ENCODE measurements around the gene SH2D1B.
"Not testable (repeated sequence)": the region's sequence is repeated elsewhere in the genome, so short reads cannot be mapped to it uniquely, and the experiment has no call there.

The SH2D1B gene, protein sequence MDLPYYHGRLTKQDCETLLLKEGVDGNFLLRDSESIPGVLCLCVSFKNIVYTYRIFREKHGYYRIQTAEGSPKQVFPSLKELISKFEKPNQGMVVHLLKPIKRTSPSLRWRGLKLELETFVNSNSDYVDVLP

DNA sequence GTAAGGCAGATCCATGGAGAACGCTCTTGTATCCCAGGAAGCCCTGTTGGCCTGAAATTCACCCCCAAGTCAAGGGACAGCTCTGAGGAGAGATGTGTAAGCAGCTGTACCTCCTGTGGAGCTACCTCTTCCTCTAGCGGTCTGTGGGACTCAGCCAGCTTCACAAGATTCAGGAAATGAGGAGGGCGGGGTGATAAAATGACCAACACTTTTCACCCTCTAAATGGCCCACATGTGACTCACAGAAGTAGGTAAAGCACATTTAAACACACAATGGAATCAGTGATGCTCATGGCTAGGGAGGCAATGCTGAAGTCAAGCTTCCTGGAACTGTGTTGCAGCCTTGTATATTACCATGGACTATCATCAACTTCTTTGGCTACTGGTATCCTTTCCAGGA, at the start of gene SH2D1B:
Gene SH2D1B, minus strand, starts transcription at position 135 of the 400 bp plus-strand sequence. Its CDS starts 120 bp downstream, at position 15.
- DNase-seq (ENCODE audit: low read depth): no peak

DNA sequence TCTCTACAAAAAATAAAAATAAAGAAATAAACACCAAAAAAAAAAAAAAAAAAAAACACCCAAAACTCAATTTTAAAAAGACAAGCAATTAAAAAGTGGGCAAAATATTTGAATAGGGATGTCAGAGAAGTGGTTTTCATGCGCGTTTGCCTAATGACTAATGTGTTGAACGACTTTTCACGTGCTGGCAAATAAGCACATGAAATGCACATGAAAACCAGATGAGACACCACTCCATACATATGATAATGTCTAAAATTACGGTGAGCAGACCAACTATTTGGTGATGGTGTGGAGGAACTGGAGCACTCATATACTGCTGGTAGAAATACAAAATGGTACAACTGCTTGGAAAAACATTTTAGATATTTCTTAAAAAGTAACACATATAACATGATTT, 46.3 kb upstream of the SH2D1B start:
- DNase-seq (ENCODE audit: low read depth): no peak

DNA sequence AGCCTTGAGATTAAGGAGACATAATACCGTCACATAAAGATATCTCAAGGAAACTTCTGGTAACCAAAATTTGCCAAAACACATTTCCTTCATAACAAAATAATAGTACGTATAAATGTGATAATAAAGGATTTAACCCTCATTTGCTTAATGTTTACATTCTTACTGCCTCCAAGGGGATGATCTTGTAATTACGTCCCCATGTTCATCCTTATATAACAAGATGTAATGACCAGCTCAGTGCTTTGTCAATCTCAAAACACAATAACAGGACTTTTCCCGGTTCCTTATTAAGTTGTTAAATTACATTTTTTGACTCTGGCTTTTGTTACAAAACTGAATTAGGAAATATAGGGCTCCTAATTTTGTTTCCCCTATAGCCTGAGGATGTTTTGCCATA, 44.4 kb upstream of the SH2D1B start:
- DNase-seq (ENCODE audit: low read depth): no peak

DNA sequence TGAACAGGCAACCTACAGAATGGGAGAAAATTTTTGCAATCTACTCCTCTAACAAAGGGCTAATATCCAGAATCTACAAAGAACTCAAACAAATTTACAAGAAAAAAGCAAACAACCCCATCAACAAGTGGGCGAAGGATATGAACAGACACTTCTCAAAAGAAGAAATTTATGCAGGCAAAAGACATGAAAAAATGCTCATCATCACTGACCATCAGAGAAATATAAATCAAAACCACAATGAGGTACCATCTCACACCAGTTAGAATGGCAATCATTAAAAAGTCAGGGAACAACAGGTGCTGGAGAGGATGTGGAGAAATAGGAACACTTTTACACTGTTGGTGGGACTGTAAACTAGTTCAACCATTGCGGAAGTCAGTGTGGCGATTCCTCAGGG, 42.4 kb upstream of the SH2D1B start:
- not testable (repeated sequence) for DNase-seq (ENCODE audit: low read depth)

DNA sequence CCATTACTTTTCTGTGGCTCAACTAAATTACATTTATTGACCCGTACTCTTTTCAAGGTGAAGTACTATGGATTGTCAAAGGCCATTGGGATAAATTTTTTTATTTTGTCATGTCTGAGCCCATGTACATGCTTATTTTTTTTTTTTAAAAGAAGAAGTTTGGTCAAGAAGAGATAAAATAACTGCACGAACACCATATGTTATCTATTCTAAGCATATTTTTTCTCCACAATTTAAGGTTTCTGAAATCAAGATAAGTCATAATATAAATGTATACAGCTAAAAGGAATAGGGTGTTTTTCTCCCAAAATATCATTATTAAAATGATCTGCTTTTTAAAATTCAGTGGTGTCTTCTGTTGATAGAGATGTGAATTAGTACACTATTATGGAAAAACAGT, 35.0 kb upstream of the SH2D1B start:
- DNase-seq (ENCODE audit: low read depth): no peak

DNA sequence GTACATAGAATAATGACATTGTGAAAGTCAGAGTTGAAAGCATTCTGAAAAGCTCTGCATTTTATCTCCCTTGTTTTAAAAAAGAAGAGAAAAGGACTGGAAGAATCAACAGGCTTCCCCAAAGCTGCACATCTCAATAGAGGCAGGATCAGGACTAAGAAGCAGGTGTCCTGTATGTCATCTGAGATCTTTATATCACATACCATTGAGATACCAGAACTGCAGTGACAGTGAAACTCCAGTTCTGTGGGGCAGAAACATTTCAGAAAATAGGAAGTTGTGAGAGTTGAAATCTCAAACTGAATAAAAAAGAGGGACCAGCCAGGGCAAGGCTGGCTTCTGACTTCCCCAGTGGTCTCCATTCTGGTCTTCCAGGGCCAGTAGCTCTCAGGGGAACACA, 33.0 kb upstream of the SH2D1B start:
- no peak for DNase-seq (ENCODE audit: low read depth)

DNA sequence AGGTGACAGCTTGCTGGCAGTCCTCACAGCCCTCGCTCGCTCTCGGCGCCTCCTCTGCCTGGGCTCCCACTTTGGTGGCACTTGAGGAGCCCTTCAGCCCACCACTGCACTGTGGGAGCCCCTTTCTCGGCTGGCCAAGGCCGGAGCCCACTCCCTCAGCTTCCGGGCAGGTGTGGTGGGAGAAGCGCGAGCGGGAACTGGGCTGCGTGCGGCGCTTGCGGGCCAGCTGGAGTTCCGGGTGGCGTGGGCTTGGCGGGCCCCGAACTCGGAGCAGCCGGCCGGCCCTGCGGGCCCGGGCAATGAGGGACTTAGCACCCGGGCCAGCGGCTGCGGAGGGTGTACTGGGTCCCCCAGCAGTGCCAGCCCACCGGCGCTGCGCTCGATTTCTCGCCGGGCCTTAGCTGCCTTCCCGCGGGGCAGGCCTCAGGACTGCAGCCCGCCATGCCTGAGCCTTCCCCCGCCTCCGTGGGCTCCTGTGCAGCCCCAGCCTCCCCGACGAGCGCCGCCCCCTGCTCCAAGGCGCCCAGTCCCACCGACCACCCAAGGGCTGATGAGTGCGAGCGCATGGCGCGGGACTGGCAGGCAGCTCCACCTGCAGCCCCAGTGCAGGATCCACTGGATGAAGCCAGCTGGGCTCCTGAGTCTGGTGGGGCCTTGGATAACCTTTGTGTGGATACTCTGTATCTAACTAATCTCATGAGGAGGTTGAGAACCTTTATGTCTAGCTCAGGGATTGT, 21.2 kb upstream of the SH2D1B start:
- not testable (repeated sequence) for DNase-seq (ENCODE audit: low read depth)

DNA sequence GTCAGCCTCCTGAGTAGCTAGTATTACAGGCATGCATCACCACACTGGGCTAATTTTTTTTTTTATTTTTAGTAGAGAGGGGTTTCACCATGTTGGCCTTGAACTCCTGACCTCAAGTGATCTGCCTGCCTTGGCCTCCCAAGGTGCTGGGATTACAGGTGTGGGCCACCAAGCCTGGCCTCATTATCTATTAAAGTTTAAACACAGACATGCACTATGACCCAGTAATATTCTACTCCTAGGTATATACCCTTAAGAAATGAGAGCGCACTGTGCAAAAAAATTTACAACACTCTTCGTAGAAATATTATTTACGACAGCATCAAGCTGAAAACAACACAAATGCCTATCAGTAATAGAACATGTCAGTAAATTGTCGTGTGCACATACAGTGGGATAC, 18.6 kb upstream of the SH2D1B start:
- no peak for DNase-seq (ENCODE audit: low read depth)

DNA sequence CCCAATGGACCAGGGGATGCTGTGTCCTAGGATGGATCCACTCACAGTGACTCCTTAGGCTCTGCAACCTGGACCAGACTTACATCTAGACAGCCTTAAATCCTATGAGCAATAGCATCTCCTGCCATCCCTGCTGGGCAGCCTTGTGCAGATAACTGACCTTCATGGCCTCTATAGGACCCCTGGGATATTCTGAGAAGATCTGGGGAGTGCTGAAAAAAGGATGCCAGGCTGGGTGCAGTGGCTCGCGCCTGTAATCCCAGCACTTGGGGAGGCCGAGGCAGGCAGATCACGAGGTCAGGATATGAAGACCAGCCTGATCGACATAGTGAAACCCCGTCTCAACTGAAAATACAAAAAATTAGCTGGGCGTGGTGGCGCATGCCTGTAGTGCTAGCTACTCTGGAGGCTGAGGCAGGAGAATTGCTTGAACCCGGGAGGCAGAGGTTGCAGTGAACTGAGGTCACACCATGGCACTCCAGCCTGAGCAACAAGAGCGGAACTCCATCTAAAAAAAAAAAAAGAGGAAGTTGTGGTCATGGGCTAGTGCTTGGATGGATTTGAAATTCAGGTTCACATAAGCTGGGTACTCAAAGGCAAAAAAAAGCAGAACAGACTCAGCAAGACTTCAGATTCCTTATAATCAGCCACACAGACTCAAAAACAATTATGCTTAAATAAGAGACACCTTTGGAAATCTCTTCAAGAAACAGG, 10.9 kb upstream of the SH2D1B start:
- DNase-seq (ENCODE audit: low read depth): no peak

DNA sequence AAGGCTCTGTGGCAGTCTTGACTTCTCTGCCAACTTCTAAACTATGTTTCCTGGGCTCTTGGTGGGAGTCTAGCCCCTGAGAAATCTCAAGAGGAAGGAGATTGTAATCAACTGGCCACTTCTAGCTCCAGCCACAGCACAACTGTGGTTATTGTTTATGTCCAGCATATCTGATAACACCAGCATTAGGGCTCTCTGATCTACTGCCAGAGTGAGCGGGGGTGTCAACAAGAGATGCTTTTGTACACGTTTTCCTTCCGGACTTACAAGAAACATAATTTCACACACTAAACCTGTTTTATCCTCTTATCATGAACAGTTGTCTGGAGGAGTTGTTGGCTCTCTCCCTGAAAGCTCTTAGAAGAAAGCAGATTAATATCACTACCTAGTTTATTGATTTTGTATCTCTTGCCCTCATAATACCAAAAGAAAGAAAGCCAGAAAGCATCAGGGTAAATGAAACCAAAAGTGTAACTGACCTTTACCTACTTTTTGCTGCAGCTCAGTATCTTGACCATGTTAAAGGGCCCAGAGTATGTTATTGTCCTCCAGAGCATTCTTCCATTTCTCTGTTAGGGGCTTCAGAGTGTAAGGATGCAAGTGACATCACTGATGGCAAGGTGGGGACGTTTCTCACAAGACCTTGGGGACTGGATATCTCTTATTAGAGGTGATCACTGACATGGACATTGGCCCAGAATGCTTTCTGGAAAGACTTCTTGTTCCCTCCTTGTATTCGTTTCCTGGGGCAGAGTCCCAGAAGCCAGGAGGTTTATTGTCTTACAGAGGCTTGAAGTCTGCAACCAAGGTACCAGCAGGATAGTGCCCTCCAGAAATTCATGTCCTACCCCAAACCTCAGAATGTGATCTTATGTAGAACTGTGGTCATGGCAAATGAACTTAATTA, 9.6 kb upstream of the SH2D1B start:
- no peak for DNase-seq (ENCODE audit: low read depth)

DNA sequence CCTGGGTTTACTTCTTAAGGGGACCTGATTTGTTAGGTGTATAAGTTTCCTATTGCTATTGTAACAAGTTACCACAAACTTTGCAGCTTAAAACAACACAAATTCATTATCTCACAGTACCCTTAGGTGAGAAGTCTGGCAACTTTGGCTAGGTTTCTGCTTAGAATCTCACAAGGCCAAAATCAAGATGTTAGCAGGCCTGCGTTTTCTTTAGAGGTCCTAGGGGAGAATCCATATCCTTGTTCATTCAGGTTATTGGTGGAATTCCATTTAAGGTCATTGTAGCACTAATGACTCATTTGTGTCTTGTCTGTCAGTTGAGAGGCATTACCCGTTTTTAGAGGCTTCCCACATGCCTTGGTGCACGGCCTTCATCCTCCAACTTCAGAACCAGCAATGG, 8.2 kb upstream of the SH2D1B start:
- no peak for DNase-seq (ENCODE audit: low read depth)

DNA sequence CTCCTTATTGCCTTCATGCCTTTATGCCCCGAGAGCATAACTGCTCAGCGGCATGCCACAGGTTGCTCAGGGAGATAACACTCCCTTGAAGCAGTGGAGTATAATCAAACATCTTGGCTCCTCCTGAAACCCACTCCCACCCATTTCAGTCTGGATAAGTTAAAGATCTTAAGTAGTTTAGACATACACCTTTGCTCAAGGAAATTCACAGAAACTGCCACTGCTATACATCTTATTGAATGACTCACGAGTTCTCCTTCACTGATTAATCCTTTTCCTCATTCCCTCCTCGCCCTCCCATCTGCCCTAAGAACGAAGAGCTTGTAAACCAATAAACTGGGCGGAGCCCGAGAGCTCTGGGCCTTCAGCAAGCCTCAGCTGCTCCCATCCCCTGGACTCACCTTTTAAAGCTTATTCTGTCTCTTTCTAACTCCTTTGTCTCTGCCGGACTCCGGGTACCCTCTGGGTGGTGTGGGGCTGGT, 7.6 kb upstream of the SH2D1B start:
- DNase-seq (ENCODE audit: low read depth): not testable (repeated sequence)

DNA sequence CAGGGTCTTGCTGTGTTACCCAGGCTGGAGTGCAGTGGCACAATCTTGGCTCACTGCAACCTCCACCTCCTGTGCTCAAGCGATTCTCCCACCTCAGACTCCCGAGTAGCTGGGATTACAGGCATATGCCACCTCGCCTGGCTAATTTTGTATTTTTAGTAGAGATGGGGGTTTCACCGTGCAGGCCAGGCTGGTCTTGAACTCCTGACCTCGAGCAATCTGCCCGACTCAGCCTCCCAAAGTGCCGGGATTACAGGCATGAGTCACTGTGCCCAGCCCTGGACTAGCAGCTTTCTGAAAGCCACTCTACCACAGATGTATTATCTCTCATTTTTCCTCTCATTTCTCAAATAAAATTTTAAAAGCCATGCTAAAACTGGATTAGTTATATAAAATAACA, 6.6 kb upstream of the SH2D1B start:
- DNase-seq (ENCODE audit: low read depth): not testable (repeated sequence)

DNA sequence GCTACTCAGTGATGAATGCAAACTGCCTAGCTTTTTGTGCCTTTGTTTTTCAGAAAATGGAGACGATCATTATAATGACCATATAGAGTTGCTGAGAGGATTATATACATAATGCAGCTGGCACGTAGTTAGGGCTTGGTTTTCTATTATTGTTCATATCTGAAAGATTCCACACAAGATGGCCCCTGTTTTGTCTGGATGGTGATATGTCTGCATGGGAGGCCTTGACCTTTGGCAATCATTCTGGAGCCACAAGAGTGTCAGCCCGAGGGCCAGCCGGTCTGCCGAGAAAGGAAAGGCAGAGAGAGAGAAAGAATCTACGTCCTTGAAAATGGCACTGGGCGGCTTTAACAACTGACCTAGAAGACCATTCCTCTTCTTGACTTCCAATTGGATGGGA, 5.7 kb upstream of the SH2D1B start:
- DNase-seq (ENCODE audit: low read depth): no peak

DNA sequence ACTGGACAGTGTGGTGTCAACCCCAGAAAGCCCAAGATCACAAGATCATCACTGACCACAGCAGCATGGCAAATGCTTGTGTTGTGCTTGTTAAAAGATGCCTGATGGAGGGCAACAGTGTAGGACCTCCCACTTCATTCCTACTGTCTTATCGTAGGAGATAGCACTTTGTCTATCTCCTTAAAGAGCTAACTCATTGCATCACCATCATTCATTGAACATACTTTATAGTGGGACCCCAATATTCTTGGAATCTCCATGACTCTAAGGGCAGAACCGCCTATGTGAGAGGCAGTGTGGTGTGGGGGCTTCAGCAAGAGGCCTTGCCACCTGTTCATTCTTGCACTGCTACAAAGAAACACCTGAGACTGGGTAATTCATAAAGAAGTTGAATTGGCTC, 5.0 kb upstream of the SH2D1B start:
- no peak for DNase-seq (ENCODE audit: low read depth)

DNA sequence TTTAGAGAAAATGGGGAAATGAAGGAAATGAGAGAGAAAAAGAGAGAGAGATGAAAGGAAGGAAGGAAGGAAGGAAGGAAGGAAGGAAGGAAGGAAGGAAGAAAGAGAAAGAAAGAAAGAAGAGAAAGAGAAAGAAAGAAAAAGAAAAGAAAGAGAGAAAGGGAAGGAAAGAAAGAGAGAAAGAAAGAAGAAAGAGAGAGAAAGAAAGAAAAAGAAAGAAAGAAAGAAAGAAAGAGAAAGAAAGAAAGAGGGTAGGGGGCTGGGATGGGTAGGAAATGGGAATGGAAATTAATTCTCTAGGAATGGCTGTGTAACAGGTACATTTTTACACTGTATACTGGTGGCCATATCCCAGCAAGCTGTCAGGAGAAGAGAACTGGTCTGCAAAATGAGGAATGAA, 4.3 kb upstream of the SH2D1B start:
- no peak for DNase-seq (ENCODE audit: low read depth)

DNA sequence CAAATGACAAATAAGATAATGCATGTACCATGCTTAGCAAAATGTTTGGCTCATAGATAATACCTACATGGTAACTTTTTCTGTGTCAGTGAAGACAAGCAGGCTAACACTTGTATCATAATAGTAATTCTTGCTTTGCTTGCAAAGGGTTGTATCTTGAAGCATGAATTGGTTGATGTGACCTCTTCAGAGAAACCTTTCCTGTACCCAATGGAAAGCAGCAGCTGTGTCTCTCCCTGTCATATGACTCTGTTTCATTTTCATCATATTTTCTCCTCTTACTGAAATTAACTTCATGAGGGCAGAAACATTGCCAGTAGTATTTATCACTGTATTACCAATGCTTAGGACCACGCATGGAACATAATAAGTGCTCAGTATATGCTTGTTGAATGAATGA, 4.4 kb downstream of the SH2D1B start:
- no peak for DNase-seq (ENCODE audit: low read depth)

DNA sequence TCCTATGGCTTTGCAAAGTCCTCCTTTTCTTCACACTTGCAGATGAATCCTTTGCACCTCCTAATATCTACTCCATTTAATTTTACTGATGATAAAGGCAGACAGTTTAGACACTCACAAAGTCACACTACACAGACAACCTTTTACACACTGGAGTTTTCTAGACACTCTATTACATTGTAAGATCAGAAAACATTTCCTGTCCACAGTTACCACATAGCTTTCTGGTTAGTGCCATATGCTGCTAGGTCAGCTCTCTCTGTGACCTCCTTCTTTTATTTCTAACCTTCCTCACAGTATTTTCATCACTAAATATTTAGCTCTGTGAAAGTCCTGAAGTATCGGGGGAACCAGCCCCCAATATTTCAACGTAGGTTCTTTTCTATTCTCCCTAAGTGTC, 5.1 kb downstream of the SH2D1B start:
- no peak for DNase-seq (ENCODE audit: low read depth)

DNA sequence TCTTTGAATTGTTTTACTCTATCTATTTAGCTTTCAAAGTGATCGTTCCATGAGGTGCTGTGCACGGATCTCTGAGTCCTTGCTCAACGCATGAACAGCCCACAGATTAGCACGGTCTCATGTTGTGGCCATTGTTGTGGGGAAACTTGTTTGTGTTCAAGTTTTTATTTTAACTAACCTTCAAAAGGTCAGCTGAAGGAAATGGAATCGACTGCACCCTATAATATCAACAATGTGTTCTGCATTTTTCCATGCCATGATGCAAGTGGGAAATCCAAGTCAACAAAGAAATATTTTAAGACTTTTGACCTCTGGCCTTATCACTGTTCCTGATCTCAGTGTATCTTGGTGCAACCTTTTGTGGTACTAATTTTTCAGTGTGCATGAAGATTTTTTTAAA, 6.1 kb downstream of the SH2D1B start:
- no peak for DNase-seq (ENCODE audit: low read depth)

DNA sequence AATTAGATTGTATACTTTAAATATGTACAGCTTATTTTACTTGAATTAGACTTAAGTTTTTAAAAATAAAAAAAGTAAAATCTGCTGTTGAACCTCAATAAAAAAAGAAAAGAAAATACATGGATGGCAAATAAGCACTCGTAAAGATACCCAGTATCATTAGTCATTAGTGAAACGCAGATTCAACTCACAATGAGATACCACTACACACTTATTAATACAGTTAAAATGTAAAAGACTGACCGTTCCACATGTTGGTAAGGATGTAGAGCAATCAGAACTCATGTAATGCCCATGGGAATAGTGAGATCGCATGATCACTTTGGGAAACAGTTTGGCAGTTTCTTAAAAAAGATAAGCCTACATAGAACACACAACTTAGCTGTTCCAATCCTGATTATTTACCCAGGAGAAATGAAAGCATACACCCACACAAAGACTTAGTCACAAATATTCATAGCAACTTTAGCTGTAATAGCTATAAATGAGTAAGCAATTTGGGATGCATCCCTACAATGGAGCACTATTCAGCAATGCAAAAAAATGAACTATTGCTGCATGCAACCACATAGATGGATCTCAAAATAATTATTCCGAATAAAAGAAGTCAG, 7.3 kb downstream of the SH2D1B start:
- no peak for DNase-seq (ENCODE audit: low read depth)

DNA sequence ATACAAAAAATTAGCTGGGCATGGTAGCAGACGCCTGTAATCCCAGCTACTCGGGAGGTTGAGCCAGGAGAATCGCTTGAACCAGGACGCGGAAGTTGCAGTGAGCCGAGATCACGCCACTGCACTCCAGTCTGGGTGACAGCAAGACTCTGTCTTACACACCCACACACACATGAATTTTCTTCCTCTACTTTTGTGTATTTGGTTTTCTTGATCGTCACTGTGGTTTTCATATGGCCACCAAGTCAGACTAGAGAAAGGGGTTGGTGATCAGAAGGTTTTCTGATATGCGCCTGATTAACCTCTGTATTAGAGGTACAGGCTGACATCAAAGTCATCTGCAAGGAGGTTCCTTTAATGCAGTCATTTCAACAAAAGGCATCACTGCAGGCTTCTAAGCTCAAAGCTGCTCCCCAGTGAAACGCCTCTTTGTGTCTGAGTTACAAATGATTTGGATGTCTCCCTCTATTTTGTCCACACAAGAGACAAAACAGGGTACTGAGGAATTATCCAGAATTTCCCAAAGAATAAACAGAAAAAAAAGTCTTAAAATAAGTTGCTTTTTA, 11.1 kb downstream of the SH2D1B start:
- no peak for DNase-seq (ENCODE audit: low read depth)
